Endothelial cell of umbilical vein (primary cell): ENCODE data around the gene SSNA1. TPM values are rescaled to one million over a fixed set of nuclear protein-coding genes. Genes with fewer than 3 reads are reported as not detected.

ENCODE experiments used
- BruUV-seq: library from RNA; stranded (reverse); fragments of 400-500 nt; replicated peaks from 2 replicates; lab custom pipeline; 2021; lab: Mats Ljungman, UMichigan
- CTCF ChIA-PET: fragments of 300-600, 350-600 bp; sonication (Branson Sonifier 250); formaldehyde crosslinking; loops from one replicate; lab custom pipeline; 2021; ENCODE audit warnings: antibody characterized with exemption, inconsistent platforms; lab: Charles Lee
- POLR2A ChIA-PET: fragments of 300-600, 350-600 bp; sonication (Branson Sonifier 250); formaldehyde crosslinking; loops from one replicate; lab custom pipeline; 2021; ENCODE audit warnings: antibody characterized with exemption, inconsistent platforms; lab: Charles Lee
- DNase-seq: peaks from one replicate; pipeline ENCODE4 v3.0.0-alpha.2; 2011; ENCODE audit warnings: low read depth, low spot score
- FAIRE-seq: peaks from 2 replicates; lab custom pipeline; 2011; peaks lifted over from hg19 to GRCh38; lab: Jason Lieb, UNC
- H2AFZ ChIP-seq: 2 replicates; pipeline ENCODE4 v1.6.0; 2012; ENCODE audit warnings: low read depth, low read length, control low read depth, inconsistent platforms
- H3K27ac ChIP-seq: 2 replicates; pipeline ENCODE4 v1.5.1; 2011; ENCODE audit warnings: low read depth, mild to moderate bottlenecking, control low read depth, low read length, moderate library complexity; ENCODE audit not compliant: insufficient read depth
- H3K27me3 ChIP-seq, 2 experiments: 2 replicates each; pipeline versions ENCODE4 v1.6.0 to v1.6.1; 2011; ENCODE audit warnings: low read length in 2 of 2, mixed read lengths in 1 of 2; ENCODE audit not compliant: control insufficient read depth in 2 of 2, insufficient read depth in 2 of 2
- H3K36me3 ChIP-seq, 2 experiments: 2 replicates in 1 of 2; 3 replicates in 1 of 2; pipeline ENCODE4 v1.5.1; 2011; ENCODE audit warnings: low read length in 2 of 2, mild to moderate bottlenecking in 1 of 2, moderate library complexity in 1 of 2; ENCODE audit not compliant: control insufficient read depth in 2 of 2, insufficient read depth in 2 of 2; ENCODE audit errors: extremely low read depth in 1 of 2
- H3K4me1 ChIP-seq: 3 replicates; pipeline ENCODE4 v1.5.1; 2011; ENCODE audit warnings: mild to moderate bottlenecking, low read length; ENCODE audit not compliant: control insufficient read depth, insufficient read depth; ENCODE audit errors: extremely low read depth
- H3K4me2 ChIP-seq: 2 replicates; pipeline ENCODE4 v1.6.1; 2011; ENCODE audit warnings: low read length, control low read depth, mixed read lengths; ENCODE audit not compliant: insufficient read depth
- H3K4me3 ChIP-seq, 3 experiments: fragments of 200-600 bp in 1 of 3; sonication (generic), shearing (Covaris generic) in 1 of 3; replicated peaks in 1 of 3; 2 replicates each; pipeline ENCODE4 v1.5.1; 2011 to 2016; ENCODE audit warnings: control low read depth in 3 of 3, low read length in 3 of 3, mild to moderate bottlenecking in 2 of 3, inconsistent platforms in 1 of 3, low read depth in 1 of 3, moderate library complexity in 1 of 3; ENCODE audit not compliant: insufficient read depth in 1 of 3
- H3K79me2 ChIP-seq: 2 replicates; pipeline ENCODE4 v1.6.0; 2012; ENCODE audit warnings: low read length, inconsistent platforms; ENCODE audit not compliant: control insufficient read depth, insufficient read depth
- H3K9ac ChIP-seq: replicated peaks from 2 replicates; pipeline ENCODE3; 2011; ENCODE audit warnings: low read length, control low read depth; ENCODE audit not compliant: insufficient read depth; ENCODE audit errors: extremely low read depth
- H3K9me1 ChIP-seq: replicated peaks from 3 replicates; pipeline ENCODE4 v1.6.0; 2011; ENCODE audit warnings: mild to moderate bottlenecking, low read length; ENCODE audit not compliant: control insufficient read depth, insufficient read depth; ENCODE audit errors: extremely low read depth
- H3K9me3 ChIP-seq: replicated peaks from 2 replicates; pipeline ENCODE4 v1.5.1; 2012; ENCODE audit warnings: low read length, inconsistent platforms; ENCODE audit not compliant: control insufficient read depth, insufficient read depth
- H4K20me1 ChIP-seq: replicated peaks from 2 replicates; pipeline ENCODE3; 2011; ENCODE audit warnings: mild to moderate bottlenecking, low read length; ENCODE audit not compliant: control insufficient read depth, insufficient read depth; ENCODE audit errors: extremely low read depth
- CTCF ChIP-seq, 2 donors: IDR thresholded peaks; 1 replicate in 1 of 2; 2 replicates in 1 of 2; pipeline ENCODE4 v1.5.1; 2011; ENCODE audit warnings: low read length in 2 of 2, mild to moderate bottlenecking in 2 of 2, moderate library complexity in 2 of 2, control low read depth in 1 of 2, inconsistent platforms in 1 of 2, low read depth in 1 of 2; ENCODE audit not compliant: insufficient read depth in 1 of 2; ENCODE audit errors: extremely low read depth in 1 of 2
- EZH2 ChIP-seq: IDR thresholded peaks from 2 replicates; pipeline ENCODE4 v1.6.1; 2012; ENCODE audit warnings: borderline replicate concordance, low read depth, mild to moderate bottlenecking, moderate library complexity, low read length, inconsistent platforms; ENCODE audit not compliant: severe bottlenecking
- FOS ChIP-seq: IDR thresholded peaks from 2 replicates; pipeline ENCODE4 v1.6.1; 2011; ENCODE audit warnings: mild to moderate bottlenecking, low read length, moderate library complexity, borderline replicate concordance; ENCODE audit not compliant: insufficient read depth
- GATA2 ChIP-seq: IDR thresholded peaks from 2 replicates; pipeline ENCODE4 v1.7.0; 2011; ENCODE audit warnings: low read depth, mild to moderate bottlenecking, moderate library complexity, mixed read lengths, low read length; ENCODE audit not compliant: insufficient read length, insufficient read depth
- JUN ChIP-seq: IDR thresholded peaks from 2 replicates; pipeline ENCODE4 v1.6.1; 2011; ENCODE audit warnings: borderline replicate concordance, low read depth; ENCODE audit not compliant: insufficient read length, insufficient read depth
- MAX ChIP-seq: IDR thresholded peaks from 2 replicates; pipeline ENCODE4 v1.6.1; 2011; ENCODE audit not compliant: insufficient read depth, insufficient read length
- MYC ChIP-seq: IDR thresholded peaks from one replicate; pipeline ENCODE4 v1.6.1; 2011; ENCODE audit warnings: mild to moderate bottlenecking, low read depth, low read length
- POLR2A ChIP-seq: IDR thresholded peaks from 2 replicates; pipeline ENCODE4 v1.6.1; 2012; ENCODE audit warnings: low read depth, mild to moderate bottlenecking, control low read depth, low read length
- POLR2AphosphoS5 ChIP-seq: IDR thresholded peaks from 2 replicates; pipeline ENCODE4 v1.6.1; 2012; ENCODE audit warnings: low read depth, mild to moderate bottlenecking, control low read depth, low read length, moderate library complexity; ENCODE audit not compliant: insufficient read depth
- dilution Hi-C: fragments of 300-500 bp; cut with MboI; formaldehyde crosslinking; loops from one replicate; pipeline ENCODE4 v1.15.0; 2019; ENCODE audit warnings: low sequenced_read_pairs; ENCODE audit not compliant: extremely low pct_ligation_motif_present
- intact Hi-C: fragments of 100-400 bp; cut with micrococcal nuclease; formaldehyde crosslinking; loops from one replicate; pipeline ENCODE4 v1.10.0; 2022
- polyA plus RNA-seq, 4 experiments: library from polyadenylated mRNA; depleted of rRNA in 3 of 4; stranded (reverse) in 3 of 4; unstranded in 1 of 4; fragments of >200 nt; gene quantifications; 2 replicates each; pipeline versions ENCODE4 v1.2.1 to v1.2.3, GENCODE V29; 2011 to 2012; ENCODE audit warnings: missing spikeins in 1 of 4
- total RNA-seq: library from RNA; stranded (reverse); gene quantifications from 2 replicates; pipeline ENCODE4 v1.2.3, GENCODE V29; 2021

Gene SSNA1
- total and polyA plus RNA-seq, 2 donors (not counting 3 experiments of a cell fraction or from before 2014, with no cell fraction given) = 89.0 to 146 TPM

GRCh38 chr9:137181680-137182079 is 6.8 kb upstream of the SSNA1 start:
- no peak for DNase-seq
- H3K9me3 ChIP-seq = no peaks in the 10 kb centered on the region
- H4K20me1 ChIP-seq = no peaks in the 10 kb centered on the region
- ChIA-PET CTCF (interaction anchor here (1.4 kb wide), 1 partner anchor 55 kb away, joined by 5 read pairs; no protein-coding TSS in a partner anchor), POLR2A (no interaction called here)
- FAIRE-seq = no peak
- H3K79me2 ChIP-seq = peaks cover 7% of the 10 kb centered on the region
- H2AFZ ChIP-seq = no peak overlapping the region
- TF ChIP-seq MYC (no peak), POLR2AphosphoS5 (no peak), MAX (no peak), GATA2 (no peak), FOS (no peak), EZH2 (no peak), POLR2A (no peak), CTCF (IDR thresholded peaks at IDR 0.05; ENCODE audit: extremely low read depth in 1 of 2, insufficient read depth in 1 of 2, low read depth in 1 of 2, low read length in 2 of 2) (no peak), JUN (no peak)
- peaks cover 0 to 56% of the 10 kb centered on the region in 2 experiments for H3K36me3 ChIP-seq
- no peak overlapping the region for H3K4me2 ChIP-seq
- peaks cover 6% of the 10 kb centered on the region for H3K4me1 ChIP-seq
- no peaks in the 10 kb centered on the region for H3K27me3 ChIP-seq
- intact Hi-C loops = no loop called here
- H3K9ac ChIP-seq = no peak overlapping the region
- BruUV-seq = no TSS peak
- dilution Hi-C loops = no loop called here
- no peaks in the 10 kb centered on the region for H3K9me1 ChIP-seq
- H3K27ac ChIP-seq = no peak overlapping the region
- H3K4me3 ChIP-seq = no peak overlapping the region
